GM19397 (cell line): ENCODE measurements around the gene PLBD1.

Experiments
- ATAC-seq: cut with Tn5 transposase; IDR thresholded peaks from one replicate; pipeline ENCODE4 v1.9.1; 2021; ENCODE audit warnings: mild to moderate bottlenecking, moderate library complexity; ENCODE audit not compliant: unreplicated experiment

The PLBD1 gene

DNA sequence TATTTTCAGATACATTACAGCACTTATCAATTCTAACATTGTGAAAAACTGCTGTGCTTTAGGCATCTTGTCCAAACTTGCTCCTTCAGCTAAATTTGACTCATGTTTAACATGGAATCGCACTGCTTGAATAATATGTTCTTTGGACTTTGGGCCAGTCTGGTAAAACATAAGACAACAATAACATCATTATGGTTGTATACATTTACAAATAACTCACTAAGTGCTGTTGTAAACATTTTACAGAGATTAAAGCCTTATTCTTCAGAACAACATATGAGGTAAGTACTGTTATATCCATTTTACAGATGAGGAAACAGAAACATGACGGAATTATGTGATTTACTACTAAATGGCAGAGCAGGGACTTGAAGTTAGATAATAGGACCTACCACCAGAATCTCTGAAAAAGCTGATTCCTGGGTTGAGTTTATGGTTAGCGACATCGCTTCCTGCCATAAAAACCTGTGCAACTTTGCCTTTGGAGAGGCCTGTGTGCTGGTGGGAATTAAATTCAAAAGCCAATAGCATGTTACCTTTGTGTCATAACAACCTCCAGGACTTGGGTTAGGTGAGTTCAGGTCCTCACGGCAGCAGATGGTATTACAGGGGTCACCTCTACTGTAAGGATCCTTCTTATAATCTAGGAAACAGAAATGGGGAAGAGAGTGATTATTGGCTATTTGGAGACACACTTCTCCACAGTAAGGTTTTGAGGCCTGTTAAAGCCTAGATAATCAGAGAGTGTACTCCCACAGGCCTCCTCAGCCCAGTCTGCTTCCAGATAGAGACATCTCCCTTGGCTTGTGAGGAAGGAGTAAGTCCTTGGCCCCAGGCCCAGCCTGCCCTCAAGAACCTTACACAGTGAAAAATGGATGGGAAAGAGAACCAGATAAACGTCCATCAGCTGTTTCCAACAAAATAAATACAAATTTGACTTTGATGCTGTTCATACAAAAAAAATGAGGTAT, 61.8 kb downstream of the PLBD1 start:
- ATAC-seq: no peak

GRCh38 chr12:14495326-14495725, 72.4 kb downstream of the PLBD1 start:
- no peak for ATAC-seq

GRCh38 chr12:14482886-14483285, 84.8 kb downstream of the PLBD1 start:
- no peak for ATAC-seq

DNA sequence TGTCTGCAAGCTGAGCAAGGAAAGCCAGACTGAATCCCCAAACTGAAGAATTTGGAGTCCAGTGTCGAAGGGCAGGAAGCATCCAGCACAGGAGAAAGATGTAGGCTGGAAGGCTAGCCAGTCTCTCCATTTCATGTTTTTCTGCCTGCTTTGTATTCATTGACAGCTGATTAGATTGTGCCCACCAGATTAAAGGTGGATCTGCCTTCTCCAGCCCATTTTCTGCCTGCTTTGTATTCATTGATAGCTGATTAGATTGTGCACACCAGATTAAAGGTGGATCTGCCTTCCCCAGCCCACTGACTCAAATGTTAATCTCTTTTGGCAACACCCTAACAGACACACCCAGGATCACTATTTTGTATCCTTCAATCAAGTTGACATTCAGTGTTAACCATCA, 85.3 kb downstream of the PLBD1 start:
- no peak for ATAC-seq

DNA sequence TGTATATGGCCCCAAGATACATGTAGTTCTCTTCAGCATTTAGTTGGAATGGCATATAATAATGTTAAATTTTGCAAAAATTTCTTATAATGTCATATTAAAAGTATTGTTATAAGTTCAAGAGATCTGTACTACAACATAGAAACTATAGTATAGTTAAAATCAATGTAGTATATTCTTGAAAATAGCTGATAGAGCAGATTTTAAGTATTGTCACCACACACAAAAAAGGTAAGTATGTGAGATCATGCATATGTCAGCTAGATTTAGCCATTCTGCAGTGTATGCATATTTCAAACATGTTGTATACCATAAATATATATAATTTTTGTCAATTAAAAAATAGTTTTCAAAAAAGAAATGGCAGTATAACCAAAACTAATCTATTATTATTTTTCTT, 86.5 kb downstream of the PLBD1 start:
- no peak for ATAC-seq

- no peak for ATAC-seq
Measured at GRCh38 chr12:14479004-14479403, 88.7 kb downstream of the PLBD1 start.

DNA sequence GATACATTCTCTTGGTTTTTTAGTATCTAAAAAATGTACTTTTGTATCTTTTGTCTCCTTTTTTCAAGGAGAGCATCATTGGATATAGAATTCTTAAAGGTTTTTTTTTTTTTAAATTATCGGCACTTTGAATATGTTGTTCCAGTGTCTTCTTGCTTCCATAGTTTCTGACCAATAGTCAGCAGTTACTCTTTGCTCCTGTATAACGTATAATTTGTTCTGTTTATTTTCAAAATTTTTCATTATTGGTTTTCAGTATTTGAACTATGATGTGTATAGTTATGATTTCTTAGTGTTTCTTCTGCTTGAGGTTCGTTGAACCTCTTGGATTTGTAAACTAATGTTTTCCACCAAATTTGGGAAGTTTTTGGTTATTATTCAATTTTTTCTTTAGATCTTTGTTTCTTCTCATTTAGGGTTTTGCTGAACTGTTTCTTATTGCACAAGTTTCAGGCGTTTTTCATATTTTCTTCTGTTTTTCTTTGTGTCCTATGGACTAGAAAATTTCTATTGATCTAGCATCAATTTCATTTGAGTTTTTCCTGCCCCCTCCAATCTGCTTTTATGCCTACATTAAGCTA, 93.9 kb downstream of the PLBD1 start:
- ATAC-seq: no peak

DNA sequence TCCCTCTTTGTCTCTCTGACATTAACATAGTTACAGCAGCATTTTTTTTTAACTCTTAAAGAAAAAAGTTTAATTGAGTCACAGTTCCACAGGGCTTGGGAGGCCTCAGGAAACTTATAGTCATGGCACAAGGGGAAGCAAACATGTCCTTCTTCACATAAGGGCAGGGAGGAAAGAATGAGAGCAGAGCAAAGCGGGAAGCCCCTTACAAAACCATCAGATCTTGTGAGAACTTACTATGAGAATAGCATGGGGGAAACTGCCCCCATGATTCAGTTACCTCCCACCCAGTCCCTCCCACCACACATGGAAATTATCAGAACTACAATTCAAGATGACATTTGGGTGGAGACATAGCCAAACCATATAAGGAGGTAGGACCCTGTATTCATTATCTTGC, 96.2 kb downstream of the PLBD1 start:
- ATAC-seq: no peak

GRCh38 chr12:14460212-14460841, 107.4 kb downstream of the PLBD1 start:
- no peak for ATAC-seq

- peak; percentile 55 for ATAC-seq
Measured at GRCh38 chr12:14454098-14454907, 113.4 kb downstream of the PLBD1 start.
